ENCODE results near the gene TMEM87A.
"Not testable (repeated sequence)": the region's sequence is repeated elsewhere in the genome, so short reads cannot be mapped to it uniquely, and the experiment has no call there.

TMEM87A gene

DNA sequence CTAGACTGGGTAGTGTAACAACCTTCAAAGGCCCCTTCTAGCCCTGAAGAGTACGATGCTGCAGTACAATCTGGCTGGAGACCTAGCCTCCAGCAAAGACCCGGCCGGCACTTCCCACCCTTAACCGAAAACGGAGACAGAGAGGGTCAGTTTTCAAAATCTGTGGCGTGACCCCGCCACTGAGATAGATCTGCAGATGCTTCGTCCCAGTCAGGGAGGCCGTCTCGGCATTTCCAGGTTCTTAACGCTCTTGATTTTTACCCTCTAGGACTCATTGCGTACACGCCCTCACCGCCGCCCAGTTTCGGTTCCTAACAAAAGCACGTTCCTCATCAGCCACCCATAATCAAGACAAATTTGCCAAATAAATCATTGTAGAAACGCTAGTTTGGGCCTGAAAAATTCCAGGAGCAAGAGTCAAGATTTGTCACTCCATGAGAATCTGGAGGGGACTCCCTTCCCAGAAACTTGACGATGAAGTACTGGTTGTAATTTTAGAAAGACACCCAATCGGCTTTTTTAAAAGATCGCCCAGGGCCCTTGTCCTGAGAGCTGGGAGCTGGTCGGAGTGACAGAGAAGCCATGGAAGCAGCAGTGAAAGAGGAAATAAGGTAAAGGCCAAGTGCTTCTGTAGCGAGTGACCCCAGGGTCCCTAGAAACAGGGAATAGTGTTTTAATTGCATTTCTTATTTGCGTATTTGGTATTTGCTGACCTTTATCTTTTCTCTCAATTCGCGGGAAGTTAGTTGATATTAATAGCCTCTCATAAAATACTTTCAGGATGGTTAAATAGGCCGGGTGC lies 868 bp upstream of the TMEM87A start:
- FAIRE-seq, result no peak

GRCh38 chr15:42270996-42271395 lies 2.2 kb downstream of the TMEM87A start:
- FAIRE-seq (no peak), DNase-seq (ENCODE audit: low spot score) (no peak)

More for the DNA sequence above, 868 bp upstream of the TMEM87A start:
- peak; percentile 25 for DNase-seq (ENCODE audit: low spot score)

DNA sequence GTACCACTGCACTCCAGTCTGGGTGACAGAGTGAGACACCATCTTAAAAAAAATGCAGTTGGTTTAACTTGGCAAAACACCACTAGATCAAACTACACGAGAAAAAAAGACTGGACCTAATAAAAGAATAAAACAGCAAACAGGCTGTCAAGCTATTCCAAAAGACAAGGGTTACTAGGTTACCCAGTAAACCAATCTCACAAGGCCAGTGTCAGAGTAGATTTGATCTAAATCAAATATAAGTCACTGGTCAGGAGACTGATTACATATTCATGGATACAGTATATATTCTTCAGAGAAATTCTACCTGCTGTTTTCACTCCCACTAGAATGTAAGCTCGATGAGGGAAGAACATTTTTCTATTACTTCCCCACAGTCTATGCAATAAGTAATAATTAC lies 2.7 kb downstream of the TMEM87A start:
- DNase-seq (ENCODE audit: low spot score) (no peak), FAIRE-seq (no peak)

- DNase-seq (ENCODE audit: low spot score) (no peak), FAIRE-seq (no peak)
These were observed 5.9 kb downstream of the TMEM87A start for GRCh38 chr15:42267286-42267685.

GRCh38 chr15:42264795-42265194 lies 8.4 kb downstream of the TMEM87A start:
- FAIRE-seq, result no peak

DNA sequence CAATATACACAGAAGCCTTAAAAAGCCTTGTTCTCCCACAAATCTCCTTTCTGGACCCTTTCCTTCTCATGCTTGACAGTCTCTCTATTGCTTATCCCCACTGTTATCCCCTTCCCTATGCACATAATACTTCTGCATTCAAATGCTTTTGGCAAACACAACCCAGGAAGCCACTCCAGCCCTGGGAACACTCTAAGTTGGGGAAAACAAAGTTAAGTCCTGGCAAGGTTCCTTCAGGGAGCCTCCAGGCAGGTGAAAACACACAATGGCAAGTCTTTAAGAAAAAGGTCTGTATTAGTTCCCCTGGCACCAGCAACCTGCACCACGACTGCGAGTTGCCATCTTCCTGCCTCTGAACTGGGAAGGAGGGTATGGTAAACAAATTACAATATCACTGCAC lies 19.9 kb downstream of the TMEM87A start:
- FAIRE-seq, result no peak
- no peak for DNase-seq (ENCODE audit: low spot score)

More at GRCh38 chr15:42264795-42265194, 8.4 kb downstream of the TMEM87A start:
- DNase-seq (ENCODE audit: low spot score), result no peak

- DNase-seq (ENCODE audit: low spot score) (no peak), FAIRE-seq (no peak)
These were observed 32.4 kb downstream of the TMEM87A start for GRCh38 chr15:42240823-42241222.

DNA sequence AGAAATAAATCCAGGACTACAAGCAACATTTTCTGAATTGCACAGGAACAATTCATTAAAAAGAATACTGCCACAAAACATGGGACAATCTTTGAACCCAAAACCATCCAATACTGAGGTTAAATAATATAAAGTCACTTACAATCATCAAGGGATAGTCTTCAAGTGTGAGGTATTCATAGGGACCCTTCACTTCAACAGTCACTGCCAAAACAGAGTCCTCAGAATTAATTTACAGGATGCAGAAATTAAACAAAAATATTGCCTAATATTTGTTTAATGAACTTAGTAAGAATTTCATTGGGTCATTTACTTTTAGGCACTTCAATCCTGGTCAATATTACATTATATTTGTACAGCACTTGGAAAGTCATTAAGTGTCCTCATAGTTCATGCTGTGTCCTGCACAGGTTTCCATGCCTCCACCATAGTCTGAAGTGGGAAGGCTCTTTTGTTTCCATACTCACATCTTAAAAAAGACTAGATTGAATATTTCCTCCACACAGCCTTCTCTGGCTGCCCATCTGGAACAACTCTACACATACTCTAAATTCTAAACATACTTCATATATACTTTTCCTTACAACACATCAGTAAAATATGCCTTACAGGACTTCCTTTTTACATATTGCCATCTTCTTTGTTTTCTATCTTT lies 33.6 kb downstream of the TMEM87A start:
- FAIRE-seq, result no peak

GRCh38 chr15:42233107-42233506 lies 40.1 kb downstream of the TMEM87A start:
- FAIRE-seq (no peak), DNase-seq (ENCODE audit: low spot score) (no peak)

More for the DNA sequence above, 33.6 kb downstream of the TMEM87A start:
- DNase-seq (ENCODE audit: low spot score), result no peak

DNA sequence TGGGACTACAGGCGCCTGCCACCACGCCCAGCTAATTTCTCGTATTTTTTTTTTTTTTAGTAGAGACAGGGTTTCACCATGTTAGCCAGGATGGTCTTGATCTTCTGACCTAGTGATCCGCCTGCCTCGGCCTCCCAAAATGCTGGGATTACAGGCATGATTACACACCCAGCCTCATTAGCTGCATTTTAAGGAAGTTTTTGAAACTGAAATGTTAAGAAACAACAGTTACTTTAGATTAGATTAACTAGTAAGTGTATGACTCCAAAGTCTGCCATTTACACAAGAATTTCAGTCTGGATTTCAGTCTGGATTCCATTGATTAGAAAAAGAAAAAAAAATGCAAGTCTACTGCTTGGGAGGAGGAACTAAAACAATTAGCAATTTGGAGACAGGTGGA lies 40.6 kb downstream of the TMEM87A start:
- FAIRE-seq (no peak), DNase-seq (ENCODE audit: low spot score) (no peak)

DNA sequence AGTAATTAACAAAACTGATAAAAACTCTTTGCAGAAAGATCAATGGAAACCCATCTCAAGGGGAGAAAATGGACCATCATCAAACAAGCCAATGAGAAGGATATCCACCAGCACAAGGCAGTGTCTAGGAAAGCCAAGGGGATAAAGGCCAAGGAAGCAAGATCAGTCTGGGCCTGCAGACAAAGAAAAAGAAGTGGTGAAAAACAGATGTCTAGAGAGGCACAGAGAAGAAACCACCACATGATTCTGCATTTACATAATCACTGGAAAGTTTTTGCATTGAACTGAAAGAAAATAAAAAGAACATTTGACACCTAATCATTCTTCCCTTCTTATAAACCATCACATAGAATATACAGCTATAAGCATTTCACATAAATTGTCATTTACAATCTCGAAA lies 42.1 kb downstream of the TMEM87A start:
- DNase-seq (ENCODE audit: low spot score), result no peak
- no peak for FAIRE-seq

- FAIRE-seq; DNase-seq (ENCODE audit: low spot score): not testable (repeated sequence)
These were observed 44.3 kb downstream of the TMEM87A start for GRCh38 chr15:42228981-42229380.

DNA sequence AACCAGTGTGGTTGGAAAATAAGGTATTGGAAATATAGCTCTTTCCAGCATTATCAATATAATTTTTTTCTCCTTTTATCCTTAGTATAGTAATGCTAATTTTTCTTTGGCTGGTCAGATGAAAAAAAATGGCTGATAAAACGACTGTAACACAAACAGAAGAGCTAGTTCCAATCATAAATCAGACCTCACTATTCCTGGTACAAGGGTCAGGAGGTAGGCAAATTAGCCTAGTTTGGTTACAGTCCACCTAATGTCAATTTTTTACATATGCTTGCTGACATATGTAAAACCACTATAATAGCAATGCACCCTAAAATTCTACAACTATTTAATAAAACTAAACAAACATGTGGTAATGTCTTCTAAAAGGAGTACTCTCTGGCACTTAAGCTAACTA lies 45.2 kb downstream of the TMEM87A start:
- FAIRE-seq (no peak), DNase-seq (ENCODE audit: low spot score) (no peak)

GRCh38 chr15:42226648-42227047 lies 46.6 kb downstream of the TMEM87A start:
- DNase-seq (ENCODE audit: low spot score) (no peak), FAIRE-seq (no peak)

DNA sequence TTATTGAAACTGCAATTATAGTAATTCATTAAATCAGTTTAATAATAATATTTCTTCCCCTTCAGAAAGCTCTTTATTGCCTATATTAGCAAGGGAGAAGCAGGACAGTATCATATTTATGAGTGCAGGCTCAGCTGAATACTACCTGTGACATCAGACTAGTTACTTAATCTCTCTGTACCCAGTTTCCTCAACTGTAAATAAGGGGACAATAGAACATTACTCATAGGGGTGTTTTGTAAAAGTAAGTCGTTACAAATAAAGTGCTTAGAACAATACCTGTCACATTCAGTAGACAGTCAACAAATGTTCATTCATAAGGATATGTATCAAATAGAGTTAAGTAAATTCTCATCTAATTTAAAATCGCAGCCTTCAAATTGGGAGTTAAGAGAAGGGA lies 53.0 kb downstream of the TMEM87A start:
- FAIRE-seq, result no peak
- DNase-seq (ENCODE audit: low spot score), result no peak

GRCh38 chr15:42218953-42219592 lies 54.2 kb downstream of the TMEM87A start:
- FAIRE-seq (no peak), DNase-seq (ENCODE audit: low spot score) (no peak)

DNA sequence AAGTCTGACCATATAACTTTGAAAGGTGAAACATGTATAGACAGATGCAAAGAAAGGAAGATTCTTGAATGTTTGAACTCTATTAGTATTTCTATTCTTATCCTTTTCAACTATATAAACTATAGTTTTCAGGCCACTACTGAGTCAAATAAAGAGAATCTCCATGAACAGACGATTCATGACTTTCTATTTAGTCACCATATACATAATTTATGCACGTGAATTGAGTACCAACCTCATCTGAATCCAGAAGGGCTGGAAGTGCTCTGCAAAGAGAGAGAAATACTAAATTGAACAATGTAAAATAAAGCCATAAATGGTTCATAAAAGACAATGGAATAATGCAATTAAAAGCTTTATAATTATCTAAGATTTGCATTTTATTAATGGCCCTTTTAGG lies 55.7 kb downstream of the TMEM87A start:
- FAIRE-seq (no peak), DNase-seq (ENCODE audit: low spot score) (no peak)

- DNase-seq (ENCODE audit: low spot score) (no peak), FAIRE-seq (no peak)
These were observed 57.1 kb downstream of the TMEM87A start for GRCh38 chr15:42215913-42216829.

GRCh38 chr15:42214600-42214999 lies 58.6 kb downstream of the TMEM87A start:
- FAIRE-seq (no peak), DNase-seq (ENCODE audit: low spot score) (no peak)

GRCh38 chr15:42213511-42213910 lies 59.7 kb downstream of the TMEM87A start:
- no peak for FAIRE-seq
- no peak for DNase-seq (ENCODE audit: low spot score)

- no peak for DNase-seq (ENCODE audit: low spot score)
- FAIRE-seq, result no peak
These were observed 62.5 kb downstream of the TMEM87A start for GRCh38 chr15:42210696-42211095.

Data from RCC 7860 (cell line).